Thoracic aorta (tissue), 2 donors: ENCODE results near the gene TRPT1. TPM values are rescaled to one million over a fixed set of nuclear protein-coding genes. Genes with fewer than 3 reads are reported as not detected.
A peak's percentile ranks its signal among the peaks of the same experiment; 100 is the strongest.

Experiments used
- ATAC-seq: fragments of 150-250 bp; one replicate; pipeline ENCODE4 v1.8.0; 2017; ENCODE audit warnings: low read depth; ENCODE audit not compliant: insufficient number of reproducible peaks, low FRiP score
- DNase-seq: peaks from one replicate; pipeline ENCODE4 v3.0.0-alpha.2; 2020; ENCODE audit warnings: low spot score
- H3K27ac ChIP-seq, 2 donors: fragments of 200-600 bp; sonication (generic); 1 replicate in 1 of 2; 2 replicates in 1 of 2; pipeline ENCODE4 v1.5.1; 2016; ENCODE audit warnings: mild to moderate bottlenecking in 2 of 2, moderate library complexity in 2 of 2
- H3K27me3 ChIP-seq: fragments of 200-600 bp; sonication (generic); replicated peaks from 2 replicates; pipeline ENCODE4 v1.6.0; 2016; ENCODE audit warnings: mild to moderate bottlenecking; ENCODE audit not compliant: insufficient read depth
- H3K36me3 ChIP-seq: fragments of 200-600 bp; sonication (generic); one replicate; pipeline ENCODE4 v1.5.1; 2016
- H3K4me1 ChIP-seq, 2 donors: fragments of 200-600 bp; sonication (generic); 1 replicate in 1 of 2; 2 replicates in 1 of 2; pipeline versions ENCODE4 v1.5.1 to v1.6.0; 2016; ENCODE audit warnings: low read depth in 2 of 2, mild to moderate bottlenecking in 1 of 2; ENCODE audit not compliant: control insufficient read depth in 1 of 2
- H3K4me3 ChIP-seq: fragments of 200-600 bp; sonication (generic); 2 replicates; pipeline ENCODE4 v1.5.1; 2016; ENCODE audit warnings: mild to moderate bottlenecking
- H3K9me3 ChIP-seq: fragments of 200-600 bp; sonication (generic); 2 replicates; pipeline ENCODE4 v1.5.1; 2016
- CTCF ChIP-seq: fragments of 200-600 bp; sonication (generic); IDR thresholded peaks from one replicate; pipeline ENCODE4 v1.5.1; 2019; ENCODE audit warnings: antibody characterized with exemption
- total RNA-seq, 2 donors: library from RNA; depleted of rRNA; stranded (reverse); fragments of >200 nt; gene quantifications; one replicate each; pipeline versions ENCODE4 v1.1.0 to v1.2.3, GENCODE V29; 2016

TRPT1 gene
- total RNA-seq, 2 donors from 2014 or later: 67.2 to 95.3 TPM

GRCh38 chr11:64264371-64264852 lies 38.4 kb upstream of the TRPT1 start:
- Histone ChIP-seq H3K4me3 (no peak overlapping the region), H3K9me3 (no peaks in the 10 kb centered on the region), H3K27ac (no peak overlapping the region), H3K27me3 (no peaks in the 10 kb centered on the region), H3K36me3 (peaks cover 54% of the 10 kb centered on the region), H3K4me1 (peaks cover 10 to 18% of the 10 kb centered on the region in 2 donors)
- no peak for DNase-seq
- TF ChIP-seq CTCF: no peak
- no peak for ATAC-seq

- DNase-seq: no peak
- peaks cover 57% of the 10 kb centered on the region for H3K36me3 ChIP-seq
Measured at GRCh38 chr11:64263947-64264317, 37.9 kb upstream of the TRPT1 start.

GRCh38 chr11:64263021-64263946 lies 37.3 kb upstream of the TRPT1 start:
- no peak for DNase-seq
- no peaks in the 10 kb centered on the region for H3K9me3 ChIP-seq
- peaks cover 64% of the 10 kb centered on the region for H3K36me3 ChIP-seq
- no peaks in the 10 kb centered on the region for H3K27me3 ChIP-seq
- H3K27ac ChIP-seq: peak overlapping the region in 1 of 2 donors; percentile 22
- TF ChIP-seq CTCF: no peak
- no peak overlapping the region for H3K4me3 ChIP-seq
- no peak for ATAC-seq
- peaks cover 5 to 8% of the 10 kb centered on the region in 2 donors for H3K4me1 ChIP-seq

More at GRCh38 chr11:64263947-64264317, 37.9 kb upstream of the TRPT1 start:
- Histone ChIP-seq H3K27me3 (no peaks in the 10 kb centered on the region), H3K4me3 (no peak overlapping the region), H3K9me3 (no peaks in the 10 kb centered on the region), H3K27ac (no peak overlapping the region), H3K4me1 (peaks cover 10 to 14% of the 10 kb centered on the region in 2 donors)
- no peak for TF ChIP-seq CTCF
- no peak for ATAC-seq

GRCh38 chr11:64262271-64263002 lies 36.5 kb upstream of the TRPT1 start:
- ATAC-seq (no peak), DNase-seq (no peak)

More at GRCh38 chr11:64262271-64263002, 36.5 kb upstream of the TRPT1 start:
- H3K4me3 ChIP-seq: no peak overlapping the region
- H3K27me3 ChIP-seq: no peaks in the 10 kb centered on the region
- H3K9me3 ChIP-seq: no peaks in the 10 kb centered on the region
- no peaks in the 10 kb centered on the region for H3K4me1 ChIP-seq
- no peak overlapping the region for H3K27ac ChIP-seq
- no peak for TF ChIP-seq CTCF
- peaks cover 66% of the 10 kb centered on the region for H3K36me3 ChIP-seq
